Glutamatergic neuron (in vitro differentiated cells): ENCODE measurements around the gene TRAF1. TPM values are rescaled to one million over a fixed set of nuclear protein-coding genes. Genes with fewer than 3 reads are reported as not detected.

Experiments
- DNase-seq: peaks from one replicate; pipeline ENCODE4 v3.0.0; 2022
- H3K27ac Mint-ChIP-seq: one replicate; pipeline ENCODE4 v1.8.0; 2020; ENCODE audit warnings: mild to moderate bottlenecking, mixed read lengths, inconsistent platforms; ENCODE audit not compliant: unreplicated experiment
- H3K27me3 Mint-ChIP-seq: one replicate; pipeline ENCODE4 v1.8.0; 2020; ENCODE audit warnings: mild to moderate bottlenecking, moderate library complexity, mixed read lengths, inconsistent platforms; ENCODE audit not compliant: unreplicated experiment
- H3K36me3 Mint-ChIP-seq: one replicate; pipeline ENCODE4 v1.8.0; 2020; ENCODE audit warnings: mild to moderate bottlenecking, mixed read lengths, inconsistent platforms; ENCODE audit not compliant: unreplicated experiment
- H3K4me1 Mint-ChIP-seq: one replicate; pipeline ENCODE4 v1.8.0; 2020; ENCODE audit warnings: mild to moderate bottlenecking, low read depth, mixed read lengths, inconsistent platforms; ENCODE audit not compliant: unreplicated experiment
- H3K4me3 Mint-ChIP-seq: one replicate; pipeline ENCODE4 v1.8.0; 2020; ENCODE audit warnings: mild to moderate bottlenecking, mixed read lengths, inconsistent platforms; ENCODE audit not compliant: unreplicated experiment
- H3K9me3 Mint-ChIP-seq: one replicate; pipeline ENCODE4 v1.8.0; 2020; ENCODE audit warnings: mild to moderate bottlenecking, moderate library complexity, mixed read lengths, inconsistent platforms; ENCODE audit not compliant: unreplicated experiment
- total RNA-seq: library from RNA; stranded (reverse); fragmentation: NEBNext Ultra II Directional; extraction: Animal tissue kit (Norgen Biotek cat#: 25700); gene quantifications from one replicate; pipeline ENCODE4 v1.2.1, GENCODE V29; 2021; ENCODE audit not compliant: unreplicated experiment
- TF ChIP-seq, protein P1 (sequence below): fragments of 200-600 bp; sonication (generic); IDR thresholded peaks from one replicate; pipeline ENCODE4 v1.5.0; 2021; ENCODE audit not compliant: partially characterized antibody, unreplicated experiment

TRAF1 gene
- total RNA-seq, 1 donor from 2014 or later = 1.6 TPM

GRCh38 chr9:120901755-120902568 is 24.6 kb downstream of the TRAF1 start:
- Mint-ChIP-seq H3K36me3 (no peaks in the 10 kb centered on the region), H3K4me1 (peaks cover under 1% of the 10 kb centered on the region)

DNA sequence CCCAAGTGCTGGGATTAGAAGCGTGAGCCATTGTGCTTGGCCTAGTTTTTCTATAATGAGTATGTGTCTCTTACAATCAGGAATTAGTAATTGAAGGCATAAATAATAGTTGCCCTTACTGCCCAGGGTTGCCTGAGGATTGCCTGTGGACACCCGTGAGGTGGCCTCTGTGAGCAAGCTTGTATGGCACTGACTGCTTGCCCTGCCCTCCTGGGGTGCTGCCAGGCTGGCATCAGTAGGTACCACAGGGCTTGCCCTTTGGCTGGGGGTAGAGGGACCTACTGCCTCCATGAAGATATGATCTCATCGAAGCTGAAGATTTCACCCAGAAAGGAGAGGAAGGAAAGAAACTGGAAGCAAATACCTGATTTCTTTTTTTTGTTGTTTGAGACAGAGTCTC is 25.8 kb downstream of the TRAF1 start:
- Mint-ChIP-seq H3K4me3 (no peak overlapping the region), H3K9me3 (no peaks in the 10 kb centered on the region), H3K36me3 (no peaks in the 10 kb centered on the region), H3K4me1 (peaks cover 4% of the 10 kb centered on the region), H3K27me3 (no peaks in the 10 kb centered on the region), H3K27ac (no peak overlapping the region)
- TF ChIP-seq, protein P1, sequence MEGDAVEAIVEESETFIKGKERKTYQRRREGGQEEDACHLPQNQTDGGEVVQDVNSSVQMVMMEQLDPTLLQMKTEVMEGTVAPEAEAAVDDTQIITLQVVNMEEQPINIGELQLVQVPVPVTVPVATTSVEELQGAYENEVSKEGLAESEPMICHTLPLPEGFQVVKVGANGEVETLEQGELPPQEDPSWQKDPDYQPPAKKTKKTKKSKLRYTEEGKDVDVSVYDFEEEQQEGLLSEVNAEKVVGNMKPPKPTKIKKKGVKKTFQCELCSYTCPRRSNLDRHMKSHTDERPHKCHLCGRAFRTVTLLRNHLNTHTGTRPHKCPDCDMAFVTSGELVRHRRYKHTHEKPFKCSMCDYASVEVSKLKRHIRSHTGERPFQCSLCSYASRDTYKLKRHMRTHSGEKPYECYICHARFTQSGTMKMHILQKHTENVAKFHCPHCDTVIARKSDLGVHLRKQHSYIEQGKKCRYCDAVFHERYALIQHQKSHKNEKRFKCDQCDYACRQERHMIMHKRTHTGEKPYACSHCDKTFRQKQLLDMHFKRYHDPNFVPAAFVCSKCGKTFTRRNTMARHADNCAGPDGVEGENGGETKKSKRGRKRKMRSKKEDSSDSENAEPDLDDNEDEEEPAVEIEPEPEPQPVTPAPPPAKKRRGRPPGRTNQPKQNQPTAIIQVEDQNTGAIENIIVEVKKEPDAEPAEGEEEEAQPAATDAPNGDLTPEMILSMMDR = no peak
- DNase-seq = no peak

More at GRCh38 chr9:120901755-120902568, 24.6 kb downstream of the TRAF1 start:
- Mint-ChIP-seq H3K9me3 (no peaks in the 10 kb centered on the region), H3K27ac (no peak overlapping the region), H3K4me3 (no peak overlapping the region), H3K27me3 (no peaks in the 10 kb centered on the region)
- DNase-seq = no peak
- TF ChIP-seq, protein P1 = no peak

DNA sequence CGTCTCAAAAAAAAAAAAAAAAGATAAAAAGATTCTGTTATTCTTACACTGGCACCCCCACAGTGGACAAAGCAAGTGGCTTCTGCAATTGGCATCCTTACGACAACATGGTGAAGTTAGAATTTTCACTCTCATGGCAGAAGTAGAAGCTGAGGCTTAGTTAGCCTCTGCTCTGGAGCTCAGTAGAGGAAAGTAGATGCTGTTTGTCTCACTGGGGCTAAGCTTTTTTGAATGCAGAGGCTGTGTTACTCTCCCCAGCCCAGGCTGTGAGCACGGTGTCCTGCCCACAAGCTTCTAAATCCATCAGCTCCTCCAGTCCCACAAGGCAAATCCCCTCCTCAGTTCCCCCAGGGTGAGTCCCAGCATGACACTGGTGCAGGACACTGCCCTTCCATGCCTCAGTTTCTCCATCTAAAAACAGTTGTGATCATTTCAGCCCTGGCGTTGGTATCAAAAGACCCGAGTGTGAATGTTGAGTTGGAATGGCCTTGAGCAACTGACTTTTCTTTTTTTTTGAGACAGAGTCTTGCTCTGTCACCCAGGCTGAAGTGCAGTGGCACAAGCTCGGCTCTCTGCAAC is 27.0 kb downstream of the TRAF1 start:
- Mint-ChIP-seq H3K27ac (no peak overlapping the region), H3K27me3 (no peaks in the 10 kb centered on the region), H3K36me3 (no peaks in the 10 kb centered on the region), H3K4me3 (no peak overlapping the region), H3K4me1 (peaks cover 4% of the 10 kb centered on the region), H3K9me3 (no peaks in the 10 kb centered on the region)
- no peak for DNase-seq
- TF ChIP-seq, protein P1 = no peak

- Mint-ChIP-seq H3K4me3 (no peak overlapping the region), H3K27ac (no peak overlapping the region)
- TF ChIP-seq, protein P1 = no peak
These were observed 28.2 kb downstream of the TRAF1 start for GRCh38 chr9:120898396-120898795.

GRCh38 chr9:120895951-120896350 is 30.6 kb downstream of the TRAF1 start:
- Mint-ChIP-seq H3K27ac (no peak overlapping the region), H3K27me3 (peaks cover 2% of the 10 kb centered on the region), H3K36me3 (no peaks in the 10 kb centered on the region), H3K4me3 (no peak overlapping the region), H3K4me1 (peaks cover 9% of the 10 kb centered on the region), H3K9me3 (peaks cover 2% of the 10 kb centered on the region)
- DNase-seq = no peak
- TF ChIP-seq, protein P1 = no peak

More at GRCh38 chr9:120898396-120898795, 28.2 kb downstream of the TRAF1 start:
- peaks cover 6% of the 10 kb centered on the region for H3K4me1 Mint-ChIP-seq
- no peaks in the 10 kb centered on the region for H3K36me3 Mint-ChIP-seq
- H3K27me3 Mint-ChIP-seq = no peaks in the 10 kb centered on the region
- no peak for DNase-seq
- H3K9me3 Mint-ChIP-seq = no peaks in the 10 kb centered on the region
